HepG2 (cell line): ENCODE results near the gene SLC15A5. TPM values are rescaled to one million over a fixed set of nuclear protein-coding genes. Genes with fewer than 3 reads are reported as not detected.

Experiments
- DNMT1 ChIP-seq: sonication (generic); formaldehyde crosslinking; IDR thresholded peaks from 2 replicates; pipeline ENCODE4 v1.5.1; 2020; ENCODE audit warnings: mild to moderate bottlenecking, missing genetic modification reagents
- FIP1L1 ChIP-seq: fragments of 200-400 bp; formaldehyde crosslinking; IDR thresholded peaks from 2 replicates; pipeline ENCODE4 v1.6.1; 2018; ENCODE audit warnings: low read depth, mild to moderate bottlenecking, low read length, moderate library complexity, borderline replicate concordance; ENCODE audit not compliant: insufficient read depth
- MEIS2 ChIP-seq: sonication (generic); formaldehyde crosslinking; IDR thresholded peaks from 2 replicates; pipeline ENCODE4 v1.9.0; 2021; ENCODE audit warnings: mild to moderate bottlenecking, missing genetic modification reagents
- ZNF160 ChIP-seq: sonication (generic); formaldehyde crosslinking; IDR thresholded peaks from 2 replicates; pipeline ENCODE4 v1.8.0; 2022; ENCODE audit warnings: mild to moderate bottlenecking, inconsistent platforms, missing genetic modification reagents
- polyA plus RNA-seq, 8 experiments: library from polyadenylated mRNA; depleted of rRNA in 3 of 8; stranded (reverse) in 7 of 8; unstranded in 1 of 8; fragments of >200 nt; fragmentation: Illumina TruSeq in 4 of 8; extraction: Trizol in 4 of 8; gene quantifications; 2 replicates each; pipeline versions ENCODE4 v1.2.1 to v1.2.3, GENCODE V29; 2011 to 2016; ENCODE audit warnings: low read depth in 4 of 8, missing spikeins in 1 of 8, mixed read lengths in 1 of 8; ENCODE audit not compliant: insufficient read depth in 1 of 8
- total RNA-seq, 5 experiments: library from RNA; depleted of rRNA; stranded (reverse); fragments of >200 nt; fragmentation: Illumina TruSeq; extraction: Trizol; gene quantifications; 2 replicates each; pipeline ENCODE4 v1.2.3, GENCODE V29; 2016; ENCODE audit warnings: low read depth in 1 of 5
- TF ChIP-seq, protein P1 (sequence below), 2 experiments: fragments of 450-650 bp in 1 of 2; sonication (generic) in 1 of 2; formaldehyde crosslinking in 1 of 2; IDR thresholded peaks; 2 replicates each; pipeline versions ENCODE4 v1.6.1 to v1.8.0; 2016 to 2022; ENCODE audit warnings: antibody characterized with exemption in 1 of 2, mild to moderate bottlenecking in 1 of 2, missing genetic modification reagents in 1 of 2
- TF ChIP-seq, protein P2 (sequence below): sonication (generic); formaldehyde crosslinking; IDR thresholded peaks from 2 replicates; pipeline ENCODE4 v1.4.0; 2020; ENCODE audit warnings: missing genetic modification reagents, borderline replicate concordance

SLC15A5 gene
- total and polyA plus RNA-seq, 2 of the 13 experiments (the other 11 are each of a cell fraction or from before 2014, with no cell fraction given), result not detected

DNA sequence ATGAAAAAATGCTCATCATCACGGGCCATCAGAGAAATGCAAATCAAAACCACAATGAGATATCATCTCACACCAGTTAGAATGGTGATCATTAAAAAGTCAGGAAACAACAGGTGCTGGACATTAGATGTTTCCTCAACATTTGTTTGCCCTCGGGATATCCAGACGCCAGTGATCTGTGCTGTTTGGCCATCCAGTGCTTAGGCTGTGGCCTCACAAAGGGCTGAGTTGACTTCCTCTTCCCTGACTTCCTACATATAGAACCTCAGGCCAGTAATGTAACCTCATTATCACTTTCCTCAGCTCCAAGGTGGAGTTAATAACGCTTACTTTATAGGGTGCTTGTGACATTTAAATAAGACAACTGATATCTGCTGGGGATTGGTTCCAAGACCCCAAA lies 51.8 kb downstream of the SLC15A5 start (continued):
- TF ChIP-seq, protein P1, sequence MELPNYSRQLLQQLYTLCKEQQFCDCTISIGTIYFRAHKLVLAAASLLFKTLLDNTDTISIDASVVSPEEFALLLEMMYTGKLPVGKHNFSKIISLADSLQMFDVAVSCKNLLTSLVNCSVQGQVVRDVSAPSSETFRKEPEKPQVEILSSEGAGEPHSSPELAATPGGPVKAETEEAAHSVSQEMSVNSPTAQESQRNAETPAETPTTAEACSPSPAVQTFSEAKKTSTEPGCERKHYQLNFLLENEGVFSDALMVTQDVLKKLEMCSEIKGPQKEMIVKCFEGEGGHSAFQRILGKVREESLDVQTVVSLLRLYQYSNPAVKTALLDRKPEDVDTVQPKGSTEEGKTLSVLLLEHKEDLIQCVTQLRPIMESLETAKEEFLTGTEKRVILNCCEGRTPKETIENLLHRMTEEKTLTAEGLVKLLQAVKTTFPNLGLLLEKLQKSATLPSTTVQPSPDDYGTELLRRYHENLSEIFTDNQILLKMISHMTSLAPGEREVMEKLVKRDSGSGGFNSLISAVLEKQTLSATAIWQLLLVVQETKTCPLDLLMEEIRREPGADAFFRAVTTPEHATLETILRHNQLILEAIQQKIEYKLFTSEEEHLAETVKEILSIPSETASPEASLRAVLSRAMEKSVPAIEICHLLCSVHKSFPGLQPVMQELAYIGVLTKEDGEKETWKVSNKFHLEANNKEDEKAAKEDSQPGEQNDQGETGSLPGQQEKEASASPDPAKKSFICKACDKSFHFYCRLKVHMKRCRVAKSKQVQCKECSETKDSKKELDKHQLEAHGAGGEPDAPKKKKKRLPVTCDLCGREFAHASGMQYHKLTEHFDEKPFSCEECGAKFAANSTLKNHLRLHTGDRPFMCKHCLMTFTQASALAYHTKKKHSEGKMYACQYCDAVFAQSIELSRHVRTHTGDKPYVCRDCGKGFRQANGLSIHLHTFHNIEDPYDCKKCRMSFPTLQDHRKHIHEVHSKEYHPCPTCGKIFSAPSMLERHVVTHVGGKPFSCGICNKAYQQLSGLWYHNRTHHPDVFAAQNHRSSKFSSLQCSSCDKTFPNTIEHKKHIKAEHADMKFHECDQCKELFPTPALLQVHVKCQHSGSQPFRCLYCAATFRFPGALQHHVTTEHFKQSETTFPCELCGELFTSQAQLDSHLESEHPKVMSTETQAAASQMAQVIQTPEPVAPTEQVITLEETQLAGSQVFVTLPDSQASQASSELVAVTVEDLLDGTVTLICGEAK (IDR thresholded peaks at IDR 0.05), result no peak
- TF ChIP-seq, protein P1 (CRISPR knock-in tag; IDR thresholded peaks at IDR 0.05), result no peak
- TF ChIP-seq MEIS2 (no peak), FIP1L1 (no peak), DNMT1 (CRISPR knock-in tag) (no peak), ZNF160 (CRISPR knock-in tag) (no peak)
- TF ChIP-seq, protein P2, sequence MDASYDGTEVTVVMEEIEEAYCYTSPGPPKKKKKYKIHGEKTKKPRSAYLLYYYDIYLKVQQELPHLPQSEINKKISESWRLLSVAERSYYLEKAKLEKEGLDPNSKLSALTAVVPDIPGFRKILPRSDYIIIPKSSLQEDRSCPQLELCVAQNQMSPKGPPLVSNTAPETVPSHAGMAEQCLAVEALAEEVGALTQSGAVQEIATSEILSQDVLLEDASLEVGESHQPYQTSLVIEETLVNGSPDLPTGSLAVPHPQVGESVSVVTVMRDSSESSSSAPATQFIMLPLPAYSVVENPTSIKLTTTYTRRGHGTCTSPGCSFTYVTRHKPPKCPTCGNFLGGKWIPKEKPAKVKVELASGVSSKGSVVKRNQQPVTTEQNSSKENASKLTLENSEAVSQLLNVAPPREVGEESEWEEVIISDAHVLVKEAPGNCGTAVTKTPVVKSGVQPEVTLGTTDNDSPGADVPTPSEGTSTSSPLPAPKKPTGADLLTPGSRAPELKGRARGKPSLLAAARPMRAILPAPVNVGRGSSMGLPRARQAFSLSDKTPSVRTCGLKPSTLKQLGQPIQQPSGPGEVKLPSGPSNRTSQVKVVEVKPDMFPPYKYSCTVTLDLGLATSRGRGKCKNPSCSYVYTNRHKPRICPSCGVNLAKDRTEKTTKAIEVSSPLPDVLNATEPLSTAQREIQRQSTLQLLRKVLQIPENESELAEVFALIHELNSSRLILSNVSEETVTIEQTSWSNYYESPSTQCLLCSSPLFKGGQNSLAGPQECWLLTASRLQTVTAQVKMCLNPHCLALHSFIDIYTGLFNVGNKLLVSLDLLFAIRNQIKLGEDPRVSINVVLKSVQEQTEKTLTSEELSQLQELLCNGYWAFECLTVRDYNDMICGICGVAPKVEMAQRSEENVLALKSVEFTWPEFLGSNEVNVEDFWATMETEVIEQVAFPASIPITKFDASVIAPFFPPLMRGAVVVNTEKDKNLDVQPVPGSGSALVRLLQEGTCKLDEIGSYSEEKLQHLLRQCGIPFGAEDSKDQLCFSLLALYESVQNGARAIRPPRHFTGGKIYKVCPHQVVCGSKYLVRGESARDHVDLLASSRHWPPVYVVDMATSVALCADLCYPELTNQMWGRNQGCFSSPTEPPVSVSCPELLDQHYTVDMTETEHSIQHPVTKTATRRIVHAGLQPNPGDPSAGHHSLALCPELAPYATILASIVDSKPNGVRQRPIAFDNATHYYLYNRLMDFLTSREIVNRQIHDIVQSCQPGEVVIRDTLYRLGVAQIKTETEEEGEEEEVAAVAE (CRISPR knock-in tag), result no peak
